ENCODE measurements around the gene PRSS57. TPM values are rescaled to one million over a fixed set of nuclear protein-coding genes. Genes with fewer than 3 reads are reported as not detected.

Gene PRSS57
- total RNA-seq = not detected in 2 replicates

GRCh38 chr19:695352-695949 is at the start of gene PRSS57:
PRSS57 (minus strand) TSS chr19:695452; CDS start chr19:695430, 22 bp downstream.

GRCh38 chr19:708154-709143 is 13.2 kb upstream of the PRSS57 start, which contains the start of gene PALM:
PALM (plus strand) TSS chr19:708935; CDS start chr19:709147, 212 bp downstream.

GRCh38 chr19:676339-677105 is 18.7 kb downstream of the PRSS57 start, which contains the start of gene FSTL3:
FSTL3 (plus strand) TSS chr19:676392; CDS start chr19:676424, 32 bp downstream.

GRCh38 chr19:662962-663681 is 32.1 kb downstream of the PRSS57 start, which contains the start of gene RNF126:
RNF126 (minus strand) TSS chr19:663214; CDS start chr19:663121, 93 bp downstream.

GRCh38 chr19:639253-640160 is 55.7 kb downstream of the PRSS57 start, which contains the start of gene FGF22:
FGF22 (plus strand) TSS chr19:639879; CDS start chr19:639926, 47 bp downstream.

Other genes with a start within 250 kb of the PRSS57 start
- 0.78 and 1.8 TPM in 2 replicates for gene SHC2, start 234.4 kb downstream of the PRSS57 start, total RNA-seq
- under 0.01 TPM in 1 of 2 replicates, not detected in the other for gene MADCAM1, start 199.0 kb downstream of the PRSS57 start, total RNA-seq
- 20.6 and 35.6 TPM in 2 replicates for gene TPGS1, start 188.0 kb downstream of the PRSS57 start, total RNA-seq
- 54.3 and 60.8 TPM in 2 replicates for gene CDC34, start 163.7 kb downstream of the PRSS57 start, total RNA-seq
- gene GZMM, start 151.4 kb downstream of the PRSS57 start, total RNA-seq = not detected in 2 replicates
- gene BSG, start 122.9 kb downstream of the PRSS57 start, total RNA-seq = 507 and 644 TPM in 2 replicates
- 1.2 and 3.5 TPM in 2 replicates for gene HCN2, start 105.6 kb downstream of the PRSS57 start, total RNA-seq
- 24.3 and 37.9 TPM in 2 replicates for gene POLRMT, start 61.9 kb downstream of the PRSS57 start, total RNA-seq
- not detected in 2 replicates for gene FGF22, start 55.6 kb downstream of the PRSS57 start, total RNA-seq
- 16.6 and 29.8 TPM in 2 replicates for gene RNF126, start 32.2 kb downstream of the PRSS57 start, total RNA-seq
- 189 and 372 TPM in 2 replicates for gene FSTL3, start 19.1 kb downstream of the PRSS57 start, total RNA-seq
- gene PALM, start 13.5 kb upstream of the PRSS57 start, total RNA-seq = 0.28 and 0.89 TPM in 2 replicates
- not detected in 2 replicates for gene MISP, start 55.7 kb upstream of the PRSS57 start, total RNA-seq
- 69.5 and 117 TPM in 2 replicates for gene PTBP1, start 102.0 kb upstream of the PRSS57 start, total RNA-seq
- gene PLPPR3, start 126.5 kb upstream of the PRSS57 start, total RNA-seq = 0.59 and 0.78 TPM in 2 replicates
- gene AZU1, start 132.4 kb upstream of the PRSS57 start, total RNA-seq = not detected in 2 replicates
- gene PRTN3, start 145.5 kb upstream of the PRSS57 start, total RNA-seq = not detected in 2 replicates
- gene ELANE, start 156.9 kb upstream of the PRSS57 start, total RNA-seq = not detected in 2 replicates
- 1.7 and 3.6 TPM in 2 replicates for gene CFD, start 164.2 kb upstream of the PRSS57 start, total RNA-seq
- 28.8 and 44.4 TPM in 2 replicates for gene MED16, start 197.7 kb upstream of the PRSS57 start, total RNA-seq
- gene RNU6-9, start 198.0 kb upstream of the PRSS57 start, total RNA-seq = not detected in 2 replicates
- gene R3HDM4, start 217.8 kb upstream of the PRSS57 start, total RNA-seq = 21.1 and 32.8 TPM in 2 replicates
- not detected in 2 replicates for gene KISS1R, start 221.9 kb upstream of the PRSS57 start, total RNA-seq
- 28.2 and 30.3 TPM in 2 replicates for gene ARID3A, start 230.6 kb upstream of the PRSS57 start, total RNA-seq